Aorta (tissue), 5 donors: ENCODE results near the gene C12orf43. TPM values are rescaled to one million over a fixed set of nuclear protein-coding genes. Genes with fewer than 3 reads are reported as not detected.
A peak's percentile ranks its signal among the peaks of the same experiment; 100 is the strongest.
"Not testable (repeated sequence)": the region's sequence is repeated elsewhere in the genome, so short reads cannot be mapped to it uniquely, and the experiment has no call there.

Source experiments
- ATAC-seq: fragments of 200-7000 bp; cut with Tn5 transposase; one replicate; pipeline ENCODE4 v1.9.1; 2022; ENCODE audit warnings: moderate library complexity; ENCODE audit not compliant: low FRiP score
- DNase-seq, 2 donors: peaks; one replicate each; pipeline ENCODE4 v3.0.0-alpha.2; 2020
- H3K27ac ChIP-seq, 2 donors: one replicate each; pipeline ENCODE4 v1.5.1; 2013; ENCODE audit warnings: low read length in 2 of 2, mild to moderate bottlenecking in 2 of 2, moderate library complexity in 2 of 2, control low read depth in 1 of 2, inconsistent platforms in 1 of 2, low read depth in 1 of 2
- H3K27me3 ChIP-seq, 2 donors: one replicate each; pipeline ENCODE4 v1.6.1; 2013; ENCODE audit warnings: control low read depth in 1 of 2, low read length in 1 of 2, mild to moderate bottlenecking in 1 of 2, moderate library complexity in 1 of 2; ENCODE audit not compliant: insufficient read depth in 2 of 2, control insufficient read depth in 1 of 2
- H3K36me3 ChIP-seq, 2 donors: one replicate each; pipeline ENCODE4 v1.6.1; 2013; ENCODE audit warnings: control low read depth in 1 of 2, low read length in 1 of 2, mild to moderate bottlenecking in 1 of 2; ENCODE audit not compliant: insufficient read depth in 2 of 2, control insufficient read depth in 1 of 2
- H3K4me1 ChIP-seq, 2 donors: one replicate each; pipeline ENCODE4 v1.6.1; 2013; ENCODE audit warnings: low read length in 2 of 2, control low read depth in 1 of 2, mild to moderate bottlenecking in 1 of 2, moderate library complexity in 1 of 2; ENCODE audit not compliant: insufficient read depth in 2 of 2, control insufficient read depth in 1 of 2
- H3K4me3 ChIP-seq, 2 donors: one replicate each; pipeline ENCODE4 v1.5.1; 2013; ENCODE audit warnings: low read length in 2 of 2, control low read depth in 1 of 2, mild to moderate bottlenecking in 1 of 2
- H3K9me3 ChIP-seq: one replicate; pipeline ENCODE4 v1.6.1; 2013; ENCODE audit warnings: mild to moderate bottlenecking, low read length; ENCODE audit not compliant: control insufficient read depth
- WGBS, 2 donors: extraction: QIAGEN DNeasy Blood & Tissue Kit; methylation state at CpG; one replicate each; pipeline ENCODE4 v1.1.7; 2013; 5-methylcytosine and 5-hydroxymethylcytosine counted together
- intact Hi-C, 2 donors: fragments of 100-400 bp; cut with DNase I; formaldehyde crosslinking; loops; one replicate each; pipeline versions ENCODE4 v1.14.2 to v1.15.0; 2022
- long read RNA-seq, 2 donors: library from polyadenylated mRNA; unstranded; transcript quantifications; one replicate each; pipeline ENCODE4 v2.0.0, GENCODE V29; 2020 to 2021
- polyA plus RNA-seq, 2 donors: library from polyadenylated mRNA; stranded (reverse); fragments of 200-250 nt; gene quantifications; one replicate each; pipeline ENCODE4 v1.2.3, GENCODE V29; 2013
- total RNA-seq, 2 donors: library from RNA; stranded (reverse); fragmentation: NEBNext Ultra II Directional; extraction: Animal tissue kit (Norgen Biotek cat#: 25700); gene quantifications; one replicate each; pipeline ENCODE4 v1.2.1, GENCODE V29; 2021
- donor health status: healthy with polysubstance abuse.
- donor health status: Bipolar disorder and iron deficiency.
- donor health status: DM: no; HTN: no; CAD: no.
- donor health status: DM: no; HTN: no; CAD: no.
- donor health status: DM: yes; HTN: yes; CAD: no.

The C12orf43 gene
- total RNA-seq (10 to 100 TPM; 11.6 to 15.7 TPM), polyA plus RNA-seq (10 to 100 TPM; 11.3 to 15.4 TPM)
- long read RNA-seq, donor 1, full-length matches to known transcripts, result 28 of 71 reads
- long read RNA-seq, donor 1, partial matches to known transcripts, result 1 of 71 reads
- long read RNA-seq, donor 1, other reads (novel, unspliced or antisense), result 42 of 71 reads
- long read RNA-seq, donor 2, full-length matches to known transcripts, result 1 of 5 reads
- long read RNA-seq, donor 2, partial matches to known transcripts, result 1 of 5 reads
- long read RNA-seq, donor 2, other reads (novel, unspliced or antisense), result 3 of 5 reads

GRCh38 chr12:121015825-121016766 is at the start of gene C12orf43:
TSS of gene C12orf43 (minus strand) at chr12:121016487. CDS start at chr12:121016474, 13 bp downstream.
- no peaks in the 10 kb centered on the region for H3K9me3 ChIP-seq
- H3K4me3 ChIP-seq, result peak within 1 kb of the TSS; percentile 82 to 90
- DNase-seq (peak; percentile 92 to 96), ATAC-seq (peak; percentile 96)
- no peaks in the 10 kb centered on the region for H3K4me1 ChIP-seq
- peak within 1 kb of the TSS in 1 of 2 donors; percentile 11 for H3K27ac ChIP-seq
- 1% methylated on average over 33 to 34 of the region's 34 CpGs for WGBS, 2 donors
- intact Hi-C loops, result no loop called here
- no peaks in the 10 kb centered on the region for H3K36me3 ChIP-seq
- H3K27me3 ChIP-seq, result no peaks in the 10 kb centered on the region

DNA sequence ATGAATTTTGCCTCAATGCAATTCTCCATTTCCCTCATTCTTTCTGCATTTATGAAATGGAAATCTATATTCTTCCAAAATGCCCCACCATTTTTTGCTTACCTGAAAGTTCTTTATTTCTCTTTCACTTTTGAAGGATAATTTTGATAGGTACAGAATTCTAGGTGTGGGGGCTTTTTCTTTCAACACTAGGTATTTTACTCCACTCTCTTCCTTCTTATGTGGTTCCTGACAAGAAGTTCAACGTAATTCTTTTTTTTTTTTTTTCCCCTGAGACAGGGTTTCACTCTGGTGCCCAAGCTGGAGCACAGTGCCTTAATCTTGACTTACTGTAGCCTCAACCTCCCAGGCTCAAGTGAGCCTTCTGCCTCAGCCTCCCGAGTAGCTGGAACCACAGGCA is 49.1 kb upstream of the C12orf43 start:
- Histone ChIP-seq H3K9me3 (no peaks in the 10 kb centered on the region), H3K36me3 (no peaks in the 10 kb centered on the region), H3K27me3 (no peaks in the 10 kb centered on the region), H3K4me3 (no peak overlapping the region), H3K4me1 (no peaks in the 10 kb centered on the region), H3K27ac (no peak overlapping the region)
- intact Hi-C loops, result no loop called here
- 49 to 53% methylated on average over 2 of the region's 2 CpGs for WGBS, 2 donors
- DNase-seq (no peak), ATAC-seq (no peak)

DNA sequence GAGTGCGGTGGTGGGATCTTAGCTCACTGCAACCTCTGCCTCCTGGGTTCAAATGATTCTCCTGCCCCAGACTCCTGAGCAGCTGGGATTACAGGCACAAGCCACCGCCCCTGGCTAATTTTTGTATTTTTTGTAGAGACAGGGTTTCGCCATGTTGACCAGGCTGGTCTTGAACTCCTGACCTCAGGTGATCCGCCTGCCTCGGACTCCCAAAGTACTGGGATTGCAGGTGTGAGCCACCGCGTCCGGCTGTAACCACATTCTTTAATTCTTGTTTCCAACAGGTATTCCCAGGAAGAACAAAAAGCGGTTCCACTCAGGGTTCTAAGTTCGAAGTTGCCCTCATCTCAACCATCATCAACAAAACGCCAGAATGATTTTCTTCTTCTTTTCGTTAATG is 48.3 kb upstream of the C12orf43 start:
- H3K4me1 ChIP-seq, H3K27ac ChIP-seq, intact Hi-C loops, H3K27me3 ChIP-seq, H3K4me3 ChIP-seq, H3K9me3 ChIP-seq, ATAC-seq, DNase-seq, H3K36me3 ChIP-seq: not testable (repeated sequence)
- WGBS, 2 donors, result 92 to 93% methylated on average over 12 of the region's 12 CpGs

DNA sequence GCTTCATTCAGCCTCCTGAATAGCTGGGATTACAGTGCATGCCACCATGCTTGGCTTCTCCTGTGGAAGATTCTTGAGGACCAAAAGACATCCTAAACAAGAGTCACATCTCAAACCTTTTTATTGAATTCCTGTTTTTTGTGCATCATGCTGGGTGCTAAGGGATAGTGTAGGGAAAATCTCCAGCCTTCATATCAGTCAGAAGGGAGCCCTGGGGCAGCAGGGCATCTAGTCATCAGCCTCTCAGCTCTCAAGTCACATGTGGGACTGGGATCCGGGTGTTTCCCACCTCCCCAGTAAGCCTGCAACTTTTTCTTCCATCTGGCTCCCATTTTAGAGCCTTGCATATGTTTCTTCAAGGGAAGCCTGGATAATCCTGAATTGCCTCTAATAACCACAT is 47.8 kb upstream of the C12orf43 start:
- Histone ChIP-seq H3K4me1 (no peaks in the 10 kb centered on the region), H3K36me3 (no peaks in the 10 kb centered on the region), H3K27me3 (no peaks in the 10 kb centered on the region), H3K27ac (no peak overlapping the region), H3K9me3 (no peaks in the 10 kb centered on the region), H3K4me3 (no peak overlapping the region)
- DNase-seq (no peak), ATAC-seq (no peak)
- WGBS, 2 donors, result 79 to 89% methylated on average over 1 of the region's 1 CpG
- intact Hi-C loops, result no loop called here

DNA sequence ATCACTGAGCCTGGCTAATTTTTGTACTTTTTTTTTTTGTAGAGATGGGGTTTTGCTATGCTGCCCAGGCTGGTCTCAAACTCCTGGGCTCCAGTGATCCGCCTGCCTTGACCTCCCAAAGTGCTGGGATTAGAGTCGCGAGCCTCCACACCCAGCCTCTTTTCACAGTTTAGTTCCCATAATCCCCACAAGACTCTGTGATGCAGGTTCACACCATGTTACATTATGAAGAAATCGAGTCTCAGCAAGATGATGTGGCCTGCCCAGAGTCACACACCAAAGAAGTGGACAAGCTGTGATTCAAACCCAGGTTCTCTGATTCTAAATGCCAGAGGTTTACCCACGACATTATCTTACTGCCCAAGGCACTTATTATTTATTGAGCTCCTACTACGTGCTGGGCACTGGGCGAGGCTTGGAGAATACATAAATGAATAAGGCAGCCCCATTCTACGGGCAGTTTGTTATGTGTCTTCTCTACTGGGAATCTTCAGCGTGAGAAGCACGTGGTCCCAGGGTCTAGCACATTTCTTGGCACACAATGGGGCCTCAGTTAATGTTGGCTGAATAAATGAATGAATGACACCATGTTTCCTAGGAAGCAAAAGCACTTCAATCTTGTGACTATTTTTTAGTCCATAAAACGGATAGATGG is 46.2 kb upstream of the C12orf43 start:
- Histone ChIP-seq H3K36me3 (no peaks in the 10 kb centered on the region), H3K4me1 (no peaks in the 10 kb centered on the region), H3K9me3 (no peaks in the 10 kb centered on the region), H3K27ac (no peak overlapping the region), H3K27me3 (no peaks in the 10 kb centered on the region), H3K4me3 (no peak overlapping the region)
- intact Hi-C loops, result no loop called here
- no peak for ATAC-seq
- 84 to 86% methylated on average over 11 of the region's 11 CpGs for WGBS, 2 donors
- DNase-seq, result no peak

- Histone ChIP-seq H3K36me3 (no peaks in the 10 kb centered on the region), H3K9me3 (no peaks in the 10 kb centered on the region), H3K4me1 (no peaks in the 10 kb centered on the region), H3K27ac (no peak overlapping the region), H3K4me3 (no peak overlapping the region), H3K27me3 (no peaks in the 10 kb centered on the region)
- 49 to 50% methylated on average over 2 of the region's 2 CpGs for WGBS, 2 donors
- no peak for DNase-seq
- intact Hi-C loops, result no loop called here
- ATAC-seq, result no peak
Observed at GRCh38 chr12:121061831-121062230, 45.5 kb upstream of the C12orf43 start.

DNA sequence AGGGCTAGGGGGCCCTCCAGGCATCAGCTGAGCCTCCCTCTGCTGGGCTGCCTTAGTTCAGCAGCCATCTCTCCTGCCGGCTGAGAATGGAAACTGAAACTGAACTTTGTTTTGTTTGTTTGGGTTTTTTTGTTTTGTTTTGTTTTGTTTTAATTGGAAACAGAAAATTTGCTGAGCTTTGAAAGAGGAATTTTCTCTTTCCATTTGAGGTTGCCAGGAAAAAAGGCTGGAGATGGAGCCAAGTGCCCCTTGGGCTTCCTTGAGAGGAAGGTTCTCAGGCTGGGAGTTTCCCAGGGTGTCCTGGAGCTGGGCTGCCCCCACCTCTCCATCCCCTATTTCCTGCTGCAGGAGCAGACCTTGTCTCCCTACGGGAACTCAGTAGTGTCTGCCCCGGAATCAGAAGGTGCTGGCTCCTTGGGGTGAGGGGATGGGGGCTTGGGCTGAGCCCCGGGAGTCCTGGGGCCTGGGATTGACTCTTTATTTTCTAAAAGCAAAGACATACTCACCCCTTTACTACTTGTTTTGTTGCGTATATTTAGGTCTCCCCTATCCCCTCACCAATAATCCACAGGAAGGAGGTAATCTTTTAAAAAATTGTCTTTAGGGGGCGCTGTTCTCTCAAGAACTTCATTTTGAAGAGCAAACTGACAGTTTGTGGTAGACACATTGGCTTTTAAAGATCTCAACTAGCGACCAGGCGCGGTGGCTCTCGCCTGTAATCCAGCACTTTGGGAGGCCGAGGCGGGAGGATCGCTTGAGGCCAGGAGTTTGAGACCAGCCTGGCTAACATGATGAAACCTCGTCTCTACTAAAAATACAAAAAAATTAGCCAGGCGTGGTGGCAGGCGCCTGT is 44.1 kb upstream of the C12orf43 start:
- 49% methylated on average over 16 of the region's 16 CpGs for WGBS, 2 donors
- Histone ChIP-seq H3K27ac (no peak overlapping the region), H3K36me3 (no peaks in the 10 kb centered on the region), H3K27me3 (no peaks in the 10 kb centered on the region), H3K4me3 (no peak overlapping the region), H3K4me1 (no peaks in the 10 kb centered on the region), H3K9me3 (no peaks in the 10 kb centered on the region)
- intact Hi-C loops, result no loop called here
- ATAC-seq (peak; percentile 68), DNase-seq (no peak)
